Measurements from ENCODE around the gene ZDHHC17. TPM values are rescaled to one million over a fixed set of nuclear protein-coding genes. Genes with fewer than 3 reads are reported as not detected.

ZDHHC17 gene
- total RNA-seq, 1 experiment from 2014 or later: 50.1 TPM

DNA sequence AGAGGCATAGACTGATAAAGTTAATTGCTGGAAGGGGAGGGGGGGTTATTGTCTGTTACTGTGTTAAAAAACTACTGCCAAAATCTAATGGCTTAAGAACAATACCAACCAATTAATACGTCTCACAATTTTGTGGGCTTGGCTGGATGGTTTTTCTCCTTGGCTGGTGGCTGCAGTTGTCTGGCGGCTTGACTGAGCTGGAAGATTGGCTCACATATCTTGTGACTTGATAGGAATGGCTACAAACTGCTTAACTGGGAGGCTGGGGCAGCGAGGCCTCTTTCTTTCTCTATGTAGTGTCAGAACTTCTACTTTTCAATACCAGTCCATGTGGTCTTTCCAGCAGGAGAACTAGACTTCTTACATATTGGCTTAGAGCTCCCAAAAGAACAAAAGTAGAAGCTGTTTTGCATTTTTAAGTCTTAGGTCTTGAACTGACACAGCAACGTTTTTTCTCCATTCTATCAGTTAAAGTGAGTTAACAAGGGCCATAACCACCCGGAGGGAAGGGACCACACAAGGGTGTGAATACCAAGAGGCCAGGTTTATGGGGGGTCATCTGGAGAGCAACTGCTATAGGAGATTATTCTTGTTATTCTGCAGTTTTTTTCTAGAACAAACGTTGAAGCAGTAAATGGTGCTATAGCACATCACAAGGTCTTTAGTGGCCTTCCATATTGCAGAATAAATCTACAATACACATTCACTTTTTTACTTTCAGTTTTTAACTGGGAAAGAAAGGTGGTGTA is 46.9 kb downstream of the ZDHHC17 start:
- Histone ChIP-seq H3K4me2 (ENCODE audit: low read depth, low read length, poor library complexity, severe bottlenecking) (no peak overlapping the region), H3K9ac (ENCODE audit: low read length) (no peak overlapping the region), H3K4me3 (ENCODE audit: low read length) (no peak overlapping the region), H2AFZ (ENCODE audit: low read length) (no peak overlapping the region), H3K27ac (ENCODE audit: low read length) (no peak overlapping the region), H3K36me3 (ENCODE audit: insufficient read depth, low read length) (peaks cover 6% of the 10 kb centered on the region; the same call in 1 of the 2 replicates), H4K20me1 (ENCODE audit: insufficient read depth, low read depth, low read length) (no peaks in the 10 kb centered on the region), H3K27me3 (ENCODE audit: low read length) (no peaks in the 10 kb centered on the region), H3K4me1 (ENCODE audit: low read length) (peaks cover 5% of the 10 kb centered on the region), H3K9me3 (ENCODE audit: low read length) (no peaks in the 10 kb centered on the region), H3K79me2 (ENCODE audit: low read length) (0 out of 2 replicates have a peak, but pooled peaks cover 4% of the 10 kb centered on the region), H3K9me2 (replicated peaks; ENCODE audit: insufficient read depth, low read length) (no peaks in the 10 kb centered on the region)
- DNase-seq: no peak

GRCh38 chr12:76811976-76812375 is 48.1 kb downstream of the ZDHHC17 start:
- no peak overlapping the region for H3K27ac ChIP-seq (ENCODE audit: low read length)
- H2AFZ ChIP-seq (ENCODE audit: low read length): no peak overlapping the region
- no peaks in the 10 kb centered on the region for H4K20me1 ChIP-seq (ENCODE audit: insufficient read depth, low read depth, low read length)
- no peaks in the 10 kb centered on the region for H3K9me2 ChIP-seq (replicated peaks; ENCODE audit: insufficient read depth, low read length)
- 0 out of 2 replicates have a peak, but pooled peaks cover 2% of the 10 kb centered on the region for H3K36me3 ChIP-seq (ENCODE audit: insufficient read depth, low read length)
- 0 out of 2 replicates have a peak, but pooled peaks cover 4% of the 10 kb centered on the region for H3K79me2 ChIP-seq (ENCODE audit: low read length)
- H3K9me3 ChIP-seq (ENCODE audit: low read length): no peaks in the 10 kb centered on the region
- DNase-seq: no peak
- peaks cover 5% of the 10 kb centered on the region for H3K4me1 ChIP-seq (ENCODE audit: low read length)
- no peak overlapping the region for H3K9ac ChIP-seq (ENCODE audit: low read length)
- no peak overlapping the region for H3K4me3 ChIP-seq (ENCODE audit: low read length)
- H3K27me3 ChIP-seq (ENCODE audit: low read length): no peaks in the 10 kb centered on the region
- no peak overlapping the region for H3K4me2 ChIP-seq (ENCODE audit: low read depth, low read length, poor library complexity, severe bottlenecking)

- Histone ChIP-seq H3K9ac (ENCODE audit: low read length) (no peak overlapping the region), H3K9me2 (replicated peaks; ENCODE audit: insufficient read depth, low read length) (no peaks in the 10 kb centered on the region), H3K4me2 (ENCODE audit: low read depth, low read length, poor library complexity, severe bottlenecking) (no peak overlapping the region), H3K4me1 (ENCODE audit: low read length) (peaks cover 5% of the 10 kb centered on the region), H3K79me2 (ENCODE audit: low read length) (0 out of 2 replicates have a peak, but pooled peaks cover 4% of the 10 kb centered on the region), H3K9me3 (ENCODE audit: low read length) (no peaks in the 10 kb centered on the region), H3K36me3 (ENCODE audit: insufficient read depth, low read length) (0 out of 2 replicates have a peak, but pooled peaks cover 2% of the 10 kb centered on the region), H3K27ac (ENCODE audit: low read length) (no peak overlapping the region), H3K27me3 (ENCODE audit: low read length) (no peaks in the 10 kb centered on the region), H2AFZ (ENCODE audit: low read length) (no peak overlapping the region), H4K20me1 (ENCODE audit: insufficient read depth, low read depth, low read length) (no peaks in the 10 kb centered on the region), H3K4me3 (ENCODE audit: low read length) (no peak overlapping the region)
- DNase-seq: no peak
These were observed 49.4 kb downstream of the ZDHHC17 start for GRCh38 chr12:76813265-76813664.

- Histone ChIP-seq H3K4me2 (ENCODE audit: low read depth, low read length, poor library complexity, severe bottlenecking) (no peak overlapping the region), H3K79me2 (ENCODE audit: low read length) (0 out of 2 replicates have a peak, but pooled peaks cover 4% of the 10 kb centered on the region), H3K4me3 (ENCODE audit: low read length) (no peak overlapping the region), H3K27ac (ENCODE audit: low read length) (no peak overlapping the region), H3K9ac (ENCODE audit: low read length) (no peak overlapping the region), H3K9me2 (replicated peaks; ENCODE audit: insufficient read depth, low read length) (no peaks in the 10 kb centered on the region), H3K27me3 (ENCODE audit: low read length) (no peaks in the 10 kb centered on the region), H3K9me3 (ENCODE audit: low read length) (no peaks in the 10 kb centered on the region), H4K20me1 (ENCODE audit: insufficient read depth, low read depth, low read length) (no peaks in the 10 kb centered on the region), H3K4me1 (ENCODE audit: low read length) (peaks cover 5% of the 10 kb centered on the region), H3K36me3 (ENCODE audit: insufficient read depth, low read length) (0 out of 2 replicates have a peak, but pooled peaks cover 2% of the 10 kb centered on the region), H2AFZ (ENCODE audit: low read length) (no peak overlapping the region)
- DNase-seq: no peak
These were observed 50.1 kb downstream of the ZDHHC17 start for GRCh38 chr12:76813972-76814371.

DNA sequence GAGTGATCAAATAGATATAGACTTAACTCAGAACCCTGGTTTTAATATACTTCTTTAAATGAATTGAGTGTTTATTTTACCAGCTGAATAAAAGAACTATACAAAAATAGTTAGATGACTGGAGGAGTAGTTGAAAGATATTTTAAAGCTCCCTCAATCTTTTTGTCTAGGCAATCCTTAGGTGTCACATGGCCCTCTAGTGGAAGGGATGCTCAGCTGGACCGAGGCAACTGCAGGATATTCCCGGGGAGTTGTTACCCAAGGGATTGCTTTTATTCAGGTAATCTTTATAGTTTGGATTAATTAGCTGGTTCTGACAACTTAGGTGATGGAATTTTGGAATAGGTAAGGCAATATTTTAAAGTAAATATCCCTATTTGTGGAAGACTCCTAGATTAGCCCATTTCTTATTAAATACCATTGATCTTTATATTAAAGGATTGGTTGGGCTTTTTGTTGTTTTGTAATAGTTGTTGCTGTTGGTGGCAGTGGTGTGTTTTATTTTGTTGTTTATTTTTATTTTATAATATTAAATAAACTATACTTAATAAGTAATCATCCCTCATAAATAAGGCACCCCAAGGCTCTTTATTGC is 57.1 kb downstream of the ZDHHC17 start:
- no peak overlapping the region for H2AFZ ChIP-seq (ENCODE audit: low read length)
- no peak overlapping the region for H3K4me3 ChIP-seq (ENCODE audit: low read length)
- H3K27ac ChIP-seq (ENCODE audit: low read length): no peak overlapping the region
- H3K27me3 ChIP-seq (ENCODE audit: low read length): no peaks in the 10 kb centered on the region
- H3K79me2 ChIP-seq (ENCODE audit: low read length): no peaks in the 10 kb centered on the region
- H3K9ac ChIP-seq (ENCODE audit: low read length): no peak overlapping the region
- no peaks in the 10 kb centered on the region for H4K20me1 ChIP-seq (ENCODE audit: insufficient read depth, low read depth, low read length)
- H3K9me3 ChIP-seq (ENCODE audit: low read length): no peaks in the 10 kb centered on the region
- no peak overlapping the region for H3K4me2 ChIP-seq (ENCODE audit: low read depth, low read length, poor library complexity, severe bottlenecking)
- no peaks in the 10 kb centered on the region for H3K9me2 ChIP-seq (replicated peaks; ENCODE audit: insufficient read depth, low read length)
- peak; percentile 44 for DNase-seq
- H3K36me3 ChIP-seq (ENCODE audit: insufficient read depth, low read length): no peaks in the 10 kb centered on the region
- H3K4me1 ChIP-seq (ENCODE audit: low read length): no peaks in the 10 kb centered on the region

DNA sequence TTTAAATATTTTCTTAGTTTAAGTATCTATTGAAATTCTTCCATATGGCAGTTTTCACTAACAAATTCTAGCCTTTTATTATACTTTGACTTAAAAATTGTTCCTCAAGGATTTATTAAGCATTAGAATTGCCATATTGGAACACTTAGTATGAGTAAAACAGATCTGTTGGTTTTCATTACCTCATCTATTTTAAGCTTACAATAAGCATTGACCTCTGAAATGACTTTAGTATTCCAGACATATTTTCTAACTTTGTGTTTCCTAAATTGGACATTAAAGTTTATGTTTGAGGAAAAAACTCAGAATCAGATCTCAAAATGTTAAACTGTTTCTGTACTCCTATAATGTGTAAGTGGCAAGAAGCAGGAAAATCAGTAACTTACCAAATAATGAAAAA is 66.5 kb downstream of the ZDHHC17 start:
- H4K20me1 ChIP-seq (ENCODE audit: insufficient read depth, low read depth, low read length): no peaks in the 10 kb centered on the region
- H3K9me2 ChIP-seq (replicated peaks; ENCODE audit: insufficient read depth, low read length): no peaks in the 10 kb centered on the region
- no peak overlapping the region for H3K4me3 ChIP-seq (ENCODE audit: low read length)
- no peaks in the 10 kb centered on the region for H3K9me3 ChIP-seq (ENCODE audit: low read length)
- no peak overlapping the region for H3K9ac ChIP-seq (ENCODE audit: low read length)
- no peak overlapping the region for H3K4me2 ChIP-seq (ENCODE audit: low read depth, low read length, poor library complexity, severe bottlenecking)
- 0 out of 2 replicates have a peak, but pooled peaks cover 3% of the 10 kb centered on the region for H3K36me3 ChIP-seq (ENCODE audit: insufficient read depth, low read length)
- no peak for DNase-seq
- H3K27me3 ChIP-seq (ENCODE audit: low read length): no peaks in the 10 kb centered on the region
- H3K4me1 ChIP-seq (ENCODE audit: low read length): no peaks in the 10 kb centered on the region
- H3K79me2 ChIP-seq (ENCODE audit: low read length): no peaks in the 10 kb centered on the region
- H3K27ac ChIP-seq (ENCODE audit: low read length): no peak overlapping the region
- H2AFZ ChIP-seq (ENCODE audit: low read length): no peak overlapping the region

GRCh38 chr12:76836633-76837032 is 72.7 kb downstream of the ZDHHC17 start:
- H3K4me2 ChIP-seq (ENCODE audit: low read depth, low read length, poor library complexity, severe bottlenecking): no peak overlapping the region
- no peak overlapping the region for H2AFZ ChIP-seq (ENCODE audit: low read length)

GRCh38 chr12:76847260-76847659 is 83.3 kb downstream of the ZDHHC17 start:
- no peaks in the 10 kb centered on the region for H3K4me1 ChIP-seq (ENCODE audit: low read length)
- H3K79me2 ChIP-seq (ENCODE audit: low read length): no peaks in the 10 kb centered on the region
- no peaks in the 10 kb centered on the region for H3K36me3 ChIP-seq (ENCODE audit: insufficient read depth, low read length)
- no peak overlapping the region for H3K4me2 ChIP-seq (ENCODE audit: low read depth, low read length, poor library complexity, severe bottlenecking)
- H3K4me3 ChIP-seq (ENCODE audit: low read length): no peak overlapping the region
- DNase-seq: no peak
- no peaks in the 10 kb centered on the region for H3K9me2 ChIP-seq (replicated peaks; ENCODE audit: insufficient read depth, low read length)
- H3K27ac ChIP-seq (ENCODE audit: low read length): no peak overlapping the region
- H4K20me1 ChIP-seq (ENCODE audit: insufficient read depth, low read depth, low read length): no peaks in the 10 kb centered on the region
- no peaks in the 10 kb centered on the region for H3K9me3 ChIP-seq (ENCODE audit: low read length)
- H2AFZ ChIP-seq (ENCODE audit: low read length): no peak overlapping the region
- no peaks in the 10 kb centered on the region for H3K27me3 ChIP-seq (ENCODE audit: low read length)
- H3K9ac ChIP-seq (ENCODE audit: low read length): no peak overlapping the region

More at GRCh38 chr12:76836633-76837032, 72.7 kb downstream of the ZDHHC17 start:
- Histone ChIP-seq H3K9me3 (ENCODE audit: low read length) (no peaks in the 10 kb centered on the region), H3K27ac (ENCODE audit: low read length) (no peak overlapping the region), H4K20me1 (ENCODE audit: insufficient read depth, low read depth, low read length) (no peaks in the 10 kb centered on the region), H3K36me3 (ENCODE audit: insufficient read depth, low read length) (no peaks in the 10 kb centered on the region), H3K27me3 (ENCODE audit: low read length) (no peaks in the 10 kb centered on the region), H3K79me2 (ENCODE audit: low read length) (no peaks in the 10 kb centered on the region), H3K9me2 (replicated peaks; ENCODE audit: insufficient read depth, low read length) (no peaks in the 10 kb centered on the region), H3K4me3 (ENCODE audit: low read length) (no peak overlapping the region), H3K4me1 (ENCODE audit: low read length) (peaks cover 5% of the 10 kb centered on the region; the same call in 1 of the 2 replicates), H3K9ac (ENCODE audit: low read length) (no peak overlapping the region)
- DNase-seq: no peak

All from Karpas-422 (cell line).